Sigmoid colon (tissue), 3 donors: Measurements from ENCODE around the gene SMAD5.

ENCODE experiments used
- CTCF ChIP-seq, 4 experiments: fragments of 450-650 bp in 3 of 4; fragments of 200-600 bp in 1 of 4; IDR thresholded peaks; one replicate each; pipeline ENCODE4 v1.5.1; 2016 to 2019; ENCODE audit warnings: antibody characterized with exemption in 4 of 4, mild to moderate bottlenecking in 3 of 4, moderate library complexity in 2 of 4
- POLR2A ChIP-seq, 2 donors: fragments of 450-650 bp; IDR thresholded peaks; one replicate each; pipeline ENCODE4 v1.6.1; 2016; ENCODE audit warnings: antibody characterized with exemption in 2 of 2, mild to moderate bottlenecking in 2 of 2, moderate library complexity in 2 of 2

- TF ChIP-seq POLR2A (IDR thresholded peaks at IDR 0.05) = no peak
- TF ChIP-seq CTCF (IDR thresholded peaks at IDR 0.05) = no peak
These were observed 45.7 kb upstream of the SMAD5 start for GRCh38 chr5:136086783-136087566.
